ENCODE data around the gene ZDHHC22.
"Not testable (repeated sequence)": the region's sequence is repeated elsewhere in the genome, so short reads cannot be mapped to it uniquely, and the experiment has no call there.

ZDHHC22 gene

GRCh38 chr14:77141214-77142004 is at the start of gene ZDHHC22:
ZDHHC22 (minus strand) TSS chr14:77141791; CDS start chr14:77139738, 2,053 bp downstream.
- DNase-seq (ENCODE audit: low read depth), result no peak

- DNase-seq (ENCODE audit: low read depth), result no peak
Observed at GRCh38 chr14:77190977-77191376, 49.4 kb upstream of the ZDHHC22 start.

- DNase-seq (ENCODE audit: low read depth), result no peak
Observed at GRCh38 chr14:77189479-77189878, 47.9 kb upstream of the ZDHHC22 start.

GRCh38 chr14:77187649-77188012 is 46.0 kb upstream of the ZDHHC22 start:
- DNase-seq (ENCODE audit: low read depth), result no peak

- DNase-seq (ENCODE audit: low read depth), result no peak
Observed at GRCh38 chr14:77186911-77187648, 45.5 kb upstream of the ZDHHC22 start.

- no peak for DNase-seq (ENCODE audit: low read depth)
Observed at GRCh38 chr14:77185093-77185465, 43.5 kb upstream of the ZDHHC22 start.

GRCh38 chr14:77184396-77185092 is 43.0 kb upstream of the ZDHHC22 start:
- DNase-seq (ENCODE audit: low read depth), result no peak

- no peak for DNase-seq (ENCODE audit: low read depth)
Observed at GRCh38 chr14:77183896-77184295, 42.3 kb upstream of the ZDHHC22 start.

GRCh38 chr14:77181603-77182437 is 40.2 kb upstream of the ZDHHC22 start, which contains the start of gene TMEM63C:
TMEM63C (plus strand) TSS chr14:77181798; CDS start chr14:77218814, 37,016 bp downstream.
- no peak for DNase-seq (ENCODE audit: low read depth)

- DNase-seq (ENCODE audit: low read depth), result no peak
Observed at GRCh38 chr14:77180726-77181602, 39.4 kb upstream of the ZDHHC22 start.

GRCh38 chr14:77178656-77179055 is 37.1 kb upstream of the ZDHHC22 start:
- DNase-seq (ENCODE audit: low read depth), result no peak

- no peak for DNase-seq (ENCODE audit: low read depth)
Observed at GRCh38 chr14:77177702-77178101, 36.1 kb upstream of the ZDHHC22 start.

GRCh38 chr14:77175843-77176242 is 34.3 kb upstream of the ZDHHC22 start:
- no peak for DNase-seq (ENCODE audit: low read depth)

GRCh38 chr14:77173911-77174617 is 32.5 kb upstream of the ZDHHC22 start:
- not testable (repeated sequence) for DNase-seq (ENCODE audit: low read depth)

GRCh38 chr14:77172916-77173315 is 31.3 kb upstream of the ZDHHC22 start:
- no peak for DNase-seq (ENCODE audit: low read depth)

- no peak for DNase-seq (ENCODE audit: low read depth)
Observed at GRCh38 chr14:77170045-77170444, 28.5 kb upstream of the ZDHHC22 start.

GRCh38 chr14:77161011-77161410 is 19.4 kb upstream of the ZDHHC22 start:
- no peak for DNase-seq (ENCODE audit: low read depth)

- no peak for DNase-seq (ENCODE audit: low read depth)
Observed at GRCh38 chr14:77158882-77159255, 17.3 kb upstream of the ZDHHC22 start.

- peak; percentile 30 for DNase-seq (ENCODE audit: low read depth)
Observed at GRCh38 chr14:77158175-77158881, 16.7 kb upstream of the ZDHHC22 start.

GRCh38 chr14:77157740-77158139 is 16.1 kb upstream of the ZDHHC22 start:
- no peak for DNase-seq (ENCODE audit: low read depth)
